Esophagus (tissue), 2 donors: ENCODE data around the gene UGGT2. TPM values are rescaled to one million over a fixed set of nuclear protein-coding genes. Genes with fewer than 3 reads are reported as not detected.

Experiments used
- H3K27ac ChIP-seq, 2 donors: one replicate each; pipeline ENCODE4 v1.5.1; 2013; ENCODE audit warnings: low read depth in 2 of 2, mild to moderate bottlenecking in 2 of 2, inconsistent platforms in 1 of 2, low read length in 1 of 2, moderate library complexity in 1 of 2
- H3K27me3 ChIP-seq, 2 donors: one replicate each; pipeline ENCODE4 v1.6.1; 2013; ENCODE audit warnings: low read length in 2 of 2, control low read depth in 1 of 2, mild to moderate bottlenecking in 1 of 2; ENCODE audit not compliant: insufficient read depth in 2 of 2, control insufficient read depth in 1 of 2
- H3K36me3 ChIP-seq, 2 donors: one replicate each; pipeline ENCODE4 v1.6.1; 2013; ENCODE audit warnings: low read length in 1 of 2; ENCODE audit not compliant: control insufficient read depth in 2 of 2, insufficient read depth in 2 of 2
- H3K4me1 ChIP-seq, 2 donors: one replicate each; pipeline ENCODE4 v1.6.1; 2013; ENCODE audit warnings: low read length in 1 of 2; ENCODE audit not compliant: control insufficient read depth in 2 of 2, insufficient read depth in 2 of 2
- H3K4me3 ChIP-seq, 2 donors: one replicate each; pipeline ENCODE4 v1.5.1; 2013; ENCODE audit warnings: low read length in 2 of 2, mild to moderate bottlenecking in 2 of 2, low read depth in 1 of 2, moderate library complexity in 1 of 2
- H3K9me3 ChIP-seq, 2 donors: one replicate each; pipeline ENCODE4 v1.6.1; 2013; ENCODE audit warnings: mild to moderate bottlenecking in 2 of 2, low read depth in 1 of 2, low read length in 1 of 2, moderate library complexity in 1 of 2; ENCODE audit not compliant: control insufficient read depth in 2 of 2, insufficient read depth in 1 of 2
- WGBS, 2 donors: extraction: QIAGEN DNeasy Blood & Tissue Kit; methylation state at CpG; one replicate each; pipeline ENCODE4 v1.1.7; 2013; 5-methylcytosine and 5-hydroxymethylcytosine counted together
- polyA plus RNA-seq, 2 donors: library from polyadenylated mRNA; stranded (reverse); fragments of 200-250 nt; gene quantifications; one replicate each; pipeline ENCODE4 v1.2.3, GENCODE V29; 2013
- donor health status: healthy with polysubstance abuse.
- donor health status: Bipolar disorder and iron deficiency.

Gene UGGT2
- polyA plus RNA-seq, 2 donors = 3.2 to 3.5 TPM

- Histone ChIP-seq H3K9me3 (no peaks in the 10 kb centered on the region), H3K36me3 (no peaks in the 10 kb centered on the region), H3K4me1 (no peaks in the 10 kb centered on the region), H3K27me3 (no peaks in the 10 kb centered on the region), H3K4me3 (no peak overlapping the region), H3K27ac (no peak overlapping the region)
- WGBS, 2 donors = 66 to 74% methylated on average over 2 of the region's 2 CpGs
Measured at GRCh38 chr13:96032717-96033116, 20.5 kb downstream of the UGGT2 start.

GRCh38 chr13:96029002-96029401 is 24.2 kb downstream of the UGGT2 start:
- no peaks in the 10 kb centered on the region for H3K27me3 ChIP-seq

GRCh38 chr13:96027496-96027895 is 25.7 kb downstream of the UGGT2 start:
- Histone ChIP-seq H3K9me3 (no peaks in the 10 kb centered on the region), H3K27ac (no peak overlapping the region), H3K27me3 (no peaks in the 10 kb centered on the region), H3K4me1 (no peaks in the 10 kb centered on the region), H3K4me3 (no peak overlapping the region), H3K36me3 (no peaks in the 10 kb centered on the region)
- WGBS, 2 donors = 94 to 97% methylated on average over 2 of the region's 2 CpGs

More at GRCh38 chr13:96029002-96029401, 24.2 kb downstream of the UGGT2 start:
- H3K9me3 ChIP-seq = no peaks in the 10 kb centered on the region
- H3K36me3 ChIP-seq = no peaks in the 10 kb centered on the region
- H3K4me3 ChIP-seq = no peak overlapping the region
- 96 to 97% methylated on average over 7 of the region's 7 CpGs for WGBS, 2 donors
- H3K27ac ChIP-seq = no peak overlapping the region
- H3K4me1 ChIP-seq = no peaks in the 10 kb centered on the region

GRCh38 chr13:96025283-96025682 is 27.9 kb downstream of the UGGT2 start:
- no peaks in the 10 kb centered on the region for H3K9me3 ChIP-seq
- H3K27ac ChIP-seq = no peak overlapping the region
- H3K4me3 ChIP-seq = no peak overlapping the region
- no peaks in the 10 kb centered on the region for H3K27me3 ChIP-seq
- H3K4me1 ChIP-seq = no peaks in the 10 kb centered on the region
- H3K36me3 ChIP-seq = no peaks in the 10 kb centered on the region

- Histone ChIP-seq H3K4me3 (no peak overlapping the region), H3K27ac (no peak overlapping the region), H3K36me3 (no peaks in the 10 kb centered on the region), H3K27me3 (no peaks in the 10 kb centered on the region), H3K4me1 (no peaks in the 10 kb centered on the region), H3K9me3 (no peaks in the 10 kb centered on the region)
- WGBS, 2 donors = 62 to 92% methylated on average over 2 of the region's 2 CpGs
Measured at GRCh38 chr13:96020931-96021330, 32.3 kb downstream of the UGGT2 start.

GRCh38 chr13:96020155-96020575 is 33.0 kb downstream of the UGGT2 start:
- Histone ChIP-seq H3K4me1 (no peaks in the 10 kb centered on the region), H3K27ac (no peak overlapping the region), H3K9me3 (no peaks in the 10 kb centered on the region), H3K36me3 (no peaks in the 10 kb centered on the region), H3K4me3 (no peak overlapping the region), H3K27me3 (no peaks in the 10 kb centered on the region)
- WGBS, 2 donors = 47 to 50% methylated on average over 3 of the region's 3 CpGs

GRCh38 chr13:96018135-96018534 is 35.1 kb downstream of the UGGT2 start:
- no peaks in the 10 kb centered on the region for H3K9me3 ChIP-seq
- no peak overlapping the region for H3K27ac ChIP-seq
- no peaks in the 10 kb centered on the region for H3K4me1 ChIP-seq
- no peaks in the 10 kb centered on the region for H3K27me3 ChIP-seq
- no peaks in the 10 kb centered on the region for H3K36me3 ChIP-seq
- no peak overlapping the region for H3K4me3 ChIP-seq
- WGBS, 2 donors = 93% methylated on average over 3 of the region's 3 CpGs

- WGBS, 2 donors = 69 to 77% methylated on average over 1 of the region's 1 CpG
Measured at GRCh38 chr13:96011291-96011872, 41.8 kb downstream of the UGGT2 start.

GRCh38 chr13:96003304-96003703 is 49.9 kb downstream of the UGGT2 start:
- no peak overlapping the region for H3K27ac ChIP-seq
- no peaks in the 10 kb centered on the region for H3K36me3 ChIP-seq
- H3K9me3 ChIP-seq = no peaks in the 10 kb centered on the region
- no peaks in the 10 kb centered on the region for H3K4me1 ChIP-seq
- no peak overlapping the region for H3K4me3 ChIP-seq
- no peaks in the 10 kb centered on the region for H3K27me3 ChIP-seq

More at GRCh38 chr13:96011291-96011872, 41.8 kb downstream of the UGGT2 start:
- Histone ChIP-seq H3K4me1 (no peaks in the 10 kb centered on the region), H3K9me3 (no peaks in the 10 kb centered on the region), H3K4me3 (no peak overlapping the region), H3K36me3 (no peaks in the 10 kb centered on the region), H3K27me3 (no peaks in the 10 kb centered on the region), H3K27ac (no peak overlapping the region)

GRCh38 chr13:96002322-96003131 is 50.7 kb downstream of the UGGT2 start:
- 94 to 95% methylated on average over 4 of the region's 4 CpGs for WGBS, 2 donors
- no peak overlapping the region for H3K4me3 ChIP-seq
- H3K4me1 ChIP-seq = no peaks in the 10 kb centered on the region
- H3K36me3 ChIP-seq = no peaks in the 10 kb centered on the region
- H3K9me3 ChIP-seq = no peaks in the 10 kb centered on the region
- no peak overlapping the region for H3K27ac ChIP-seq
- H3K27me3 ChIP-seq = no peaks in the 10 kb centered on the region
